Fibroblast of the aortic adventitia (primary cell): ENCODE measurements around the gene SMOC1. TPM values are rescaled to one million over a fixed set of nuclear protein-coding genes. Genes with fewer than 3 reads are reported as not detected.

ENCODE experiments used
- DNase-seq: peaks from one replicate; pipeline ENCODE4 v3.0.0-alpha.2; 2010; ENCODE audit warnings: low read depth
- H3K4me3 ChIP-seq: 2 replicates; pipeline ENCODE4 v1.5.1; 2011; ENCODE audit warnings: low read depth, mild to moderate bottlenecking, control low read depth, low read length, moderate library complexity
- CTCF ChIP-seq: IDR thresholded peaks from 2 replicates; pipeline ENCODE4 v1.5.1; 2011; ENCODE audit warnings: mild to moderate bottlenecking, low read length, control low read depth, inconsistent platforms; ENCODE audit not compliant: insufficient read depth
- total RNA-seq: library from RNA; depleted of rRNA; stranded (reverse); fragments of >200 nt; gene quantifications from 2 replicates; pipeline ENCODE4 v1.2.3, GENCODE V29; 2012; ENCODE audit warnings: low replicate concordance

The SMOC1 gene
- total RNA-seq, 1 donor = 1.1 TPM

GRCh38 chr14:70008284-70009262 lies 129.4 kb downstream of the SMOC1 start:
- H3K4me3 ChIP-seq = no peak overlapping the region
- TF ChIP-seq CTCF = no peak
- no peak for DNase-seq

GRCh38 chr14:70009961-70010360 lies 130.7 kb downstream of the SMOC1 start:
- DNase-seq = peak; percentile 24
- no peak overlapping the region for H3K4me3 ChIP-seq
- no peak for TF ChIP-seq CTCF

GRCh38 chr14:70011098-70011497 lies 131.9 kb downstream of the SMOC1 start:
- TF ChIP-seq CTCF = no peak
- DNase-seq = no peak
- no peak overlapping the region for H3K4me3 ChIP-seq

- H3K4me3 ChIP-seq = no peak overlapping the region
- no peak for TF ChIP-seq CTCF
- DNase-seq = no peak
Measured at GRCh38 chr14:70011708-70012107, 132.5 kb downstream of the SMOC1 start.

GRCh38 chr14:70013271-70013873 lies 134.2 kb downstream of the SMOC1 start:
- no peak overlapping the region for H3K4me3 ChIP-seq
- DNase-seq = no peak
- TF ChIP-seq CTCF = peak; percentile 62

- TF ChIP-seq CTCF = no peak
- no peak for DNase-seq
- no peak overlapping the region for H3K4me3 ChIP-seq
Measured at GRCh38 chr14:70014406-70015095, 135.3 kb downstream of the SMOC1 start.
